ENCODE data around the gene NRXN3.

NRXN3 gene

DNA sequence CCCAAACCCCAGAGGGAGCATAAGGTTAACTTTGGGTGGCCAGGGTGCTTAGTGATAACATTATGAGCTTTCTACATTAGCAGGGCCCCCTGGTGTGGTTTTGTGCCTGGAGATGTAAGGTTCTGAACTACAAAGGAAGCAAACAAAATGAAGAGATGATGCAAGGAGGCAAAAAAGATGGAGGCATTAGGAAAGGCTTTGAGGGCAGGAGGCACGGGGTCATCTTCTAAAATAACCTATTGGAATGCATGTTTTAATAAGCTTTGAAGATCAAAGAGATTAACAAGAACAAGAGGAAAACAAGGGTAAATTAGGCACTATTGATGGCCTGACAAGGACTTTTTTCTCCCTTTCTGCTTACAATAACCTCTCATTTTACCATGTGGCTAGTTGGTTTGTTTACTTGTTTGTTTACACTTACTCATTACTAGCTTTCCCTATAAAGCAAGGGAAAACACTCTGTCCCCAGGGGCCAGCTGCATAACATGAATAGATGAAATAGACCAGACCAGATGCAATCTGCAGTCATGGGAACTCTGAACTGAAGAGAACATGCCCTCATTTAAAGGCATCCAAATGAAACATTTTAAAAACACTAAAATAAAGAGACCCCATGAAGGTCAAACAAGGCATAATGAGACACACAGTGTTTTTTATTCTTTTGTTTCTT lies 1650.8 kb downstream of the NRXN3 start:
- DNase-seq = no peak

DNA sequence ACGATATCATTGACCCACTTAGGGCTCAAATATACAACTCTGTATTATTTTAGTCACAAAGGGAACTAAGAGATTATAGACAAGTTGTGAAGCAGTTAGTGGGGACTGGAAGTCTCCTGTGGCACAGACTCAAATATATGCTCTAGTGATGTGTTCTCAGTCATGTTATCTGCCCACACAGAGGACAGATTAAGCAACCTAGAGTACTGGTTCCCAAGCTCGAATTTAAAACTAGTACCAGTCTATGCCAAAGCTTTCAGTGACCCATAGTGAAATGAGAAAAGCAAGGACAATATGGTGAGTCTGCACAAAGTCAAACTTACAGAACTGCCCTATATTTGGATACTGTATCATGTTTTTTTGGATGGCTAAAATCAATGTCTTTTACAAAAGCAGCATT lies 1651.9 kb downstream of the NRXN3 start:
- no peak for DNase-seq

DNA sequence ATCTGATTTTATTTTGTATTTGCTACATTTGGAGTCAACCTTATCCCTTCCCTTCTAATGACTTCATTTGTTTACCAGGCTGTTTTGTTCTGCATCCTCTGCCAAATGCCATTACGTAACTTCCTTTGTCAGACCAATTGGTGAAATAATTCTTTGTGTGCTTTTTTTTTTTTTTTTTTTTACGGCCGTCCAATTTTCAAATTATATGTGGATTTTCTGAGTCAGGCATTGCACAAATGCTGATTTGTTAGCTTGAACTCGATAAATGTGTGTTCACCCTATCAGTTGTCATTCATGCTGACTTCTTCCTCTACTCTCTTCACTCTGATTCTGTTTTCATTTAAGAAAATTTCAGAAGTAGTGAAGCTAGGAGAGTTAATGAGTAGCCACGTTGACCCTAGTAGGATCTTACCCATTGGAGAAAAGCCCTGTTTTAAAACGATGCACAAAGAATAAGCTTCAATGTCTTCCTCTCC lies 1654.9 kb downstream of the NRXN3 start:
- no peak for DNase-seq

DNA sequence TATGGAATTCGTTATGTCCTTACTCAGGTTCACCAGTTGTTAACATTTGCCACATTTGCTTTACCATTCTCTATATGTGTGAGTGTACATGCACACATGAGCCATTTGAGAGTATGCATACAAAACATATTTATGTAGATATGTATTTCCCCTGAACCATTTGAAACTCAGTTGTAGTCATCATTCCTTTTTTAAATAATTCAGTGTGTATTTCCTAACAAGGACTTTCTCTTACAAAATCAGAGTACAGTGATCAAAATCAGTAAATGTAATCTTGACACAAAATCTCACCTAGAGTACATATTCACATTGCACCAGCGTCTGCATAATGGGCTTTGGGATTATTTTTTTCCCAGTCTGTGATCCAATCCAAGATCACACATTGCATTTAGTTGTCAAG lies 1656.2 kb downstream of the NRXN3 start:
- no peak for DNase-seq

DNA sequence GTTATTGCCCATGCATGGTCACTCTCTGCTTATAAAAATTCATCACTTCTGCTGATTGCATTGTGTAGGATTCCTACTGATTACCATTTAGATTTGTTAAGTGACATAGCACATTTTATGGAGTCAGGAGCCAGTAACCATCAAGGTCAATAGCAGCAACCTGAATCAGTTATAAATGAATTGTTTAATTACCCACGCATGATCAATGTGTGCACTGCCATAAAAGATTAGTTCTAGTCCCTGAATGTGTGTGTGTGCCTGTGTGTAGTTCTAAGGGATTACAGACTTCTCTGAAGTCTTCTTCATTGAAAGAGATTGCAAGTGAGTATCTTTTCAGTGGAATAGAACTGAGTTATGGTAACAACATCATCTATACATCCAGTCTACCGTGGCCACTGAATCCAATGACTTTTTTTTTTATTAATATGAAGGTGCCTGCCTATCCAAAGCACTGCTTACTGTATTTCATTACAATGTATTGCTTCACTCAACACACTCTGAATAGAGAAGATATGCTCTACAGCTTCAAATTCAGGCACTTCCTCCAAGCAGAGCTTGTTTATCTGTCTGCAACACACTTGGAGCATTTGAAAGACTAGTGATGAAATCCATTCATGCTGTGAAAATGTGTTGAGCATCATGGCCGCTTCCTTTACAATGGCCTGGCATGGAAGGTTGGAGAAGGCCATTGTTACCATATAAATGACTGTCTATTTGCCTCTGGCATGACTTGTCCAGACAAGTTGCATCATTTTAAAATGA lies 1659.4 kb downstream of the NRXN3 start:
- DNase-seq = no peak

DNA sequence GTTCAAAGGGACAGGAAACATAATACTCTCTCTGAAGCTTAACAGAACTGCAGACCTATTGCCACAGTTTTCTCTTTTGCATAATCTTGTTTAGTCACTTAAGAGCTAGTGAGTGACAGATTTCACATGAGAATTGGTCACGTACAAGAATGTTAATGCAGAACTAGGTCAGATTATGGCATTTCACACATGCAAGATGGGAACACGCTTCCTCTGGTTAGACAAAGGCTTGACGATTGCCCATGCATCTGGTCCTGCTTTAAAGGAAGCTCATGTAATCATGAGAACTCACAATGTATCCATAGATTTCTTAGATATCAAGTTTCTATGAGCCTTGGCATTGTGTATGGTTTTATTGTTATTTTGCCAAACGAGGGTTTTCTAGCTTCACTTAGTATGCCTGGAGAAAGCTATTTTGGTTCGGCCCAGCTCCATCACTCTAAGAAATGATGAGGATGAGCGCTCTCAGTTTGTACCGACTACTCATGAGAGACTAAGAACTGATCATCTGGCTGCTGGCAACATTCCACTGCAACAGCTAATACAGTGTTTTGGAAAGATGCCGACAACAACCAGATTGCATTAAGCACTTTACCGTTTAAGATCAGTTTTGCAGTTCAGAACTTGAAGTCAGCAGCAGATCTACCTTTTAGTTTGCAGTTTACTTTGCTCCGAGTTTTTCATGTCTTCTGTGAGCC lies 1661.2 kb downstream of the NRXN3 start:
- DNase-seq = no peak

DNA sequence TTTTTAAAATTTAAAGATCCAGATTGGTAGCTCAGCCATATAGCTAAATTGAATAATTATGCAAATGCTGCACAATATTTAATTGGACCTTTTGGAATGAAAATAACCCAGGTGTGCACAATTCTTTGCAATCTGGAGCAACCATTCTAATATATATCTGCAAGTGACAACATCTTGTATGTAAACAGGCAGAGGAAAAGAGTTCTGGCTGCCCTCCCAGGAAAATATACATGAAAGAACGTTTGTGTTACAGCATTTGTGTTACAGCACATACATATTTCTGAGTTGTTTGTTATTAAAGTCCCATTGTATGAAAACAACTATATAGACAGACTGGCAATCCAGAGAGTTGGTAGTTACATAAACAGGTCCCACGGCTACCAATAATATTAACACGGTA lies 1663.6 kb downstream of the NRXN3 start:
- DNase-seq = no peak

DNA sequence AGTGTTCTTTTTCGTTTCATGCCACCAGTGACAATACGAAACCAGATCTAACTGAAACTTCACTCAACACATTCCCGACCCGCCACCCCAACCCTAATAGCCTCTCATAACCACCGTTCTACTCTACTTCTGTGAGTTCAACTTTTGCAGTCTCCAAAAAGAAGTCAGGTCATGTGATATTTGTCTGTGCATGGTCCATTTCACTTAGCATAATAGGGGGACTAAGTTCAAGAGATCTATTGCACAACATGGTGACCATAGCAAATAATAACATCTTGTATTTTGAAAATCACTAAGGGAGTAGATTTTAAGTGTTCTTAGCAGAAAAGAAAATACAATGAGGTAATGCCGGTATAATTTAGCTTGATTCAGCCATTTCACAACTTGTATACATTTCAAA lies 1664.7 kb downstream of the NRXN3 start:
- DNase-seq = no peak

DNA sequence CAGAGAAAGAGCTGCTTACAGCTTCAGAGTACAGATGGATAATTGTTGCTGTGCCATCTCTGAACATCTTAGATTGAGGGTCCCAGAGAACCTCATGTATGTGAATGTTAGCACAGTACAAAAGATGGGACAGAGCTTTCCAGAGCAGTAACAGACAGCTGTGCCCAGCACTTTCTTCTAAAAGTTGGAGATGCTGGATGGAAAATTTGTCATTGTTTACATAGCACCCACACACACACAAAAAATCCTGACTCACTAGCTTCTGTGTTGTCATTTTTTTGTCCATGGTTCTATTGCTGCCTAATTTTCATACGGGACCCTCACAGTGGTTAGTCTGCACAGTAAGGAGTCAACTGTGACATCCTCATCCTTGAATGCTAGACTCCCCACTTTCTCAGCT lies 1666.4 kb downstream of the NRXN3 start:
- DNase-seq = no peak

DNA sequence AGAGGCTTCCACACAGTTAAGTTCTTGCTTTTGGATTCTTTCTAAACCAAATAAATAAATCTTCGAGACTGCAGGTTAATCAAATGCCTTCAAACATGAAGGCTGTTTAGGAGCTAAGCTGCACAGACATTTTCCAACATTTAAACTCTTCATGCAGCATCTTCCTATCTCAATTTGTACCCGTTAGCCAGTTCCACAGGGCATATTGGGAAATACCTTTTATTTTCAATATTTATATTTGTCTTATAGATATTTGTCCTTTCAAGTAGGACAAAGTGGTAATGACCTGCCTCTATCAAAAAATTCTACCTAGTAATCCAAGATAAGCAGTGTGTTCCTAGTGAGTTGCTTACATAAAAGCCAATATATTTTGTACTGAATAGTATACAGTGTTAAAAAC lies 1667.5 kb downstream of the NRXN3 start:
- no peak for DNase-seq

DNA sequence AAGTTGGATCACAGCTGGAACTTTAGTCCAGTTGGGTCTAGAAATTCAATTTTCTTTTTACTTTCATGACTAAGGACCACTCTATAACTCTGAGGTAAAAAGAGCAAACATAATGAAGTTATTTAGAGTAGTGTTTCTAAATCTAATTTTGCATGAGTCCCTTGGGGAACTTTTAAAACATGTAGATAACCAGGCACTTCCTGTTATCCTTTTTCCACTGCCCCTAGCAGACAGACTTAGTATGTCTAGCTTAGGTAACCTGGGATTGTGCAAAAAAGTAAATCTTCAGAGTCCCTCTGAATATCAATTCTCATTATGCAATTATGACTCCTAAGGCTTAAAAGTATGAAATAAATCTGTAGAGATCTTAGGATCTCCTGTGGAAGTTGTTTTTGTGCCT lies 1669.9 kb downstream of the NRXN3 start:
- DNase-seq = no peak

DNA sequence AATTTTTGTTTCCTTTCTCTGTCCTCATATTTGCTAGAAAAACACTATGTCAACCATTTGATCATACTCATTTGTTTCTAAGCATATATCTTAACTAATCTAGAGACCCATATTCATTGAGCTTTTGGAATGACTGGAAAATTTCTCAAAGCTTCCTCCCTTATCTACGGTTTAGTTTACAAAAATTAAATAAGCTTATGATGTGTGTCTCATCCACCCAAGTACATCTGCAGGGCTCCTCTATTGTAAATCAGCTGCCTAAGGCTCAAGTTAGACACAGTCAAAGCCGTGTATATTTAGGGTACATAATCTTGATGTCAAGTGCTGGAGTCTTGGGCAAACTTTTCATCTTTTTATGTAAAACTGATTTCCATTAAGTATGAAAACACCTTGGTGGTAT lies 1670.7 kb downstream of the NRXN3 start:
- DNase-seq = no peak

DNA sequence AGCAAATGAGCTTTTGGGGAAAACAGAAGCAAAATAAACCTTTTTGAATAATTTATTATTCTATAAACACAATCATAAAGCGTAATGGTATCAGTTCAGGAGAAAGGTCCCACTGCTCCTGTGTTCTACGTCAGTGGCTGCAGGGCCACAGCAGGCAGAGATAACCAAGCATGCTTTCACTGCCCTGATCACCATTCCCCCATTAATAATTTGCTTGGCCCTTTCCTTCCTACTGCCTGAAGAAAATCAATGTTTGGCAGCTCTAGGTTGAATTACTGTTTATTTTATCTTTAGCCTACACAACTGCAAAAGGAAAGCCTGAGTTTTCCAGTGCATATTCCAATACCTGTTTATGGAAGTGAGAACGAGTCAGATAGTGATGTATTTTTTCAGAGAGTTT lies 1671.3 kb downstream of the NRXN3 start:
- no peak for DNase-seq

DNA sequence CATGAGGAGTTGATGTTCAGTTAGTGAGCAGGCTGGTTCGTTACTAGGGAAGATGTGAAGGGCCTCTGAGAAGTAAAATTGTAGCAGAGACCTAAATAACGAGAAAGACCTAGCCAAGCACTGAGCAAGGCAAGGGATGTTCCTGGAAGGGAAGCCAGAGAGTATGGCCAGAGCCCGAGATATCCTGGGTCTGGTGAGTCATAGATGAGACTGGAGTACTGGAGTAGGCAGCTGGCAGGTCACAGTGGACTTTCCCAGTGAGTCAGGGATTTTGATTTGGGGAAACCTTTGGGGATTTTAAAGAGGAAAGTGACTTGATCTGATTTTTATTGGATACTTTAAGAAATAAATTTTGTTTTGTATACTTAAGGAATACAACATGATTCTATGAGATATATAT lies 1672.1 kb downstream of the NRXN3 start:
- no peak for DNase-seq

DNA sequence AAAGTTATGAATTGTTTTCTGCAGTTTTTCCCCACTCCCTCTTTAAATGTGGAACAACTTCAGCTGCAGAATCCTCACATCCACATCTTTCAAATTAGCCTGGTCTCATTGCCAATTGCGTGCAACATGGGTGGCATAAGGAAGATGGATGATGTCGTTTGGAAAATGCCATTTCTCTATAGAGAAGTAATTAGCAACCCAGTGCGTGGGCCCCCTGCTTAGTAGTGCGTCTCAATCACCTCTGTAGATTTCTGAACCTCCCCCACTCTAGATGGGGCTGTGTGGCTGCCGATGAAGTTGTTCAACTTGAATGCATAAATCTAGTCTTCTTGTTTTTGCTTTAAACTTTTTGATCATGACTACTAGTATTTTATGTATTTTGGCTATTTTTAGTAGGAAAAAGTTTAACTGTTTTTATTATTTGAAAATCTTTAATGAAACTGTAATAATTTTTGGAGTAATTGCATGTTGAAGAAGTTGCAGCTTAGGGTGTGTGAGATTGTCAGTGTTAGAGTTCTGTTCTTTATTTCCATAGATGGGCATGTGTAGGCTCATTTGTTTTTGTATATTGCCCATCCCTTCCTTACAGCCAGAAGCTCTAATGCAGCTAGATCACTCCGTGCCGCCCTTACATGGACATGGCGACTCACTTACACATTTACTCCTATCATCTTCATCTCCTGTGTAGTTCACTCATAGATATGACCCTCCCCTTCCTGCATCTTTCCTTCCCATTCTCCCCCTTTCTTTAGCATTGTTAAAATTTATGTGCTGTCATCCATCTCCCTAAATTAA lies 1683.0 kb downstream of the NRXN3 start:
- no peak for DNase-seq

DNA sequence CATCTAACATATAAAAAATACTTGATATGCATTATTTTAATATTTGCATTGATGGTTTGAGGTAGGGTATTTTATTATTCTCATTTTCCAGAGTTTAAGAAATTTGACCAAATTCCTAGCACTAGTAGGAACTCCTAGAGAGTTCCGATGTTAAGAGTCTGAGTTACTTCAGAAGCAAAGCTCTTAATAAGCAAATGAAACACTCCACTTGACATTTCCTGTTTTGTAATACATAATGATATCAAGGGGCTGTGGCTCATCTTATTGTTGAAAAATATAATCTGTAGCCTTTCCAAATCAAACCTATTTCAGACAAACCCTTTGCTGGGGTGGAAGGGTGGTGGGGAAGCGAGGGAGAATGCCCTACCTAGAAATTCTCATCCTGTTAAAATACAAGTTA lies 1685.6 kb downstream of the NRXN3 start:
- DNase-seq = no peak

DNA sequence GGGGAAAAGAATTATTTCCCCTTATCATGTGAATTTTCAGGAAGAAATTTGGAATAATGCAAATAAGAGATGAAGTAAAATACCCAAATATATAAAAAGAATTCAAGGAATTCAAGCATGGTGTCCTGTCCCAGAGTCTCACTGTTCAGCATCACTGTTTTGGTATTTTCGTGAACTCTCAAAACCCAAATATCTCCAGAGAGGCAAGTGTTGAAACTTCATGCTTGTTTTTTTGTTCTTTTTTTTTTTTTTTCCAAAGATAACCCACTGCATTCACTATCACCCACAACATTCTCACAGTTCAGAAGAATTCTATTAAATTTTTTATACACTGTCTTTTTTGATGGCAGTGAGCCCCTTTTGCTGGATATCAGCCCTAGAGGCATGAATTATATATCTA lies 1686.2 kb downstream of the NRXN3 start:
- no peak for DNase-seq

DNA sequence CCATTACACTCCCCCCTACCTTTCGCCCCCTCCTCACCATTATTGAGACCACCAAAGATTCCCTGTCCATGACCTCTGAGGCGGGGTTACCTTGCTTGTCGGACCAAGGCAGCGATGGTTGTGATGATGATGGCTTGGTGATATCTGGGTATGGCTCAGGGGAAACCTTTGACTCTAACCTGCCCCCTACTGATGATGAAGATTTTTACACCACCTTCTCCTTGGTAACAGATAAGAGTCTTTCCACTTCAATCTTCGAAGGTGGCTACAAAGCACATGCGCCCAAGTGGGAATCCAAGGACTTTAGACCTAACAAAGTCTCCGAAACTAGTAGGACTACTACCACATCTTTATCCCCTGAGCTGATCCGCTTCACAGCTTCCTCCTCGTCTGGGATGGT lies 1690.9 kb downstream of the NRXN3 start:
- no peak for DNase-seq

DNA sequence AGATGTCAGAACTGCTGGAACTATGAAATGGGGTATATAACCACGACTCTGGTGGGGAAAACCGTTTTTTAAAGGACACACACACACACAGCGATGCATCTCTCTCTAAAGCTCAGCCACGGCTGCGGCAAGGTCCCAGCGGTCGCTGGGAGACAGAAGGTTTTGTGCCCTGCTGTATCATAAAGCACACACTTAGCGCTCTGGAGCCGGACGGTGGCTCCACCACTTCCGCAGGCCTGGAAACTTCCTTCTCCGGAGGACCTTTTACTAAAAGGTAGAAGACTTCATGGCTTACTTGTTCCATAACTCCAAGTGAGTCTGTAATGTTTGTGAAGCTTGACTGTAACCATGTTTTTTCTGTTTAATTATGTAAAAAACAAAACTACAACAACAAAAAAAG lies 1691.9 kb downstream of the NRXN3 start:
- no peak for DNase-seq

DNA sequence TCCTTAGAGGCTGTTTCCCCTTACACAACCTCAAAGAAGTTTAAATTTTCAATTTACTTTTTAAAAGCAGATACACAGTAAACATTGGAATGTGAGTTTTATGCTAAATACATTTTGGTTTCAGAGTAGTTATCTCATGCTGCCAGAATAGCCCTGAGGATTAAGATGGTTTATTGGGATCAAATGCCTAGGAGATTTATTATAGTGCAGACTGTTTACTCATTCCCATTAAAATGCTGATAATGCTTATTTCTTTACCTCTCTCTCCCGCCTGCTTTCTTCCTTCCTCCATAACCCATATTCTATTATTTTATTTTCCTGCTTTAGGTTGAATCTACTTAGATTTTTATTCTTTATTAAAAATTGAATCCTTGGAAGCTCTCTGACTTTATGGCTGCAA lies 1701.0 kb downstream of the NRXN3 start:
- DNase-seq = no peak

DNA sequence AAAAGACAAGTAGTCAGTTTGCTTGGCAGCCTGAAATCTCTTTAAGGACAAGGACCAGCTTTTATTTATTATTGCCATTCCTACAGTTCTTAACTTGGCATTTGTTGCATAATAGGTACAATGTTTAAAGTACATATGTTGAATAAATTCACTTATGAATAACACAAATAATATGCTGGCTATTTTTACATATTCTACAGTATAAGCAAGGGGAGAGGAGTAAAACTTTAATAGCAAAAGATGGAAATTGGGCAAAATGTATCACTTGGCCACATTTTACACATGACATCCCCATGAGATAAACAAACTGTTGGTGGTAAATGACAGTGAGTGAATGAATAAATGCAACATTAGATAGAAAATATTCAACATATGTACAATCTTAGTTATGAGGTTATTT lies 1708.1 kb downstream of the NRXN3 start:
- no peak for DNase-seq

DNA sequence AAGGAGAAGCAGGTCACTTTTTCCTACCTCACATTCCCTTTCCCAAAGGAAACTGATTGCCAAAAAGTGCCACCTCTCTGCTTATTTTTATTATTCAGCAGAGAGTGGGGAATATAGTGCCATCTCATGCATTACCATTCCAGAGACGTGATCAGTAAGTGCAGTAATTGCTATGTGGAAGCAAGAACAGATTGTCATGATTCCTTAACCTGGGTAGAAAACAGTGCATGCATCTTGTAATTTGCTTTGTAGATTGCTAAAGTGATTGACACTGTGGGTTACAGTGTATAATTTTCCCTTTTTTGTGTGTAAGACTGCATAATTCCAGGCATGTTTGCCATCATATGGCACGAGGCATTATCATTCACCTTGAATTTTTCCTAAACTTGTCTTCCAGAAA lies 1708.6 kb downstream of the NRXN3 start:
- DNase-seq = no peak

DNA sequence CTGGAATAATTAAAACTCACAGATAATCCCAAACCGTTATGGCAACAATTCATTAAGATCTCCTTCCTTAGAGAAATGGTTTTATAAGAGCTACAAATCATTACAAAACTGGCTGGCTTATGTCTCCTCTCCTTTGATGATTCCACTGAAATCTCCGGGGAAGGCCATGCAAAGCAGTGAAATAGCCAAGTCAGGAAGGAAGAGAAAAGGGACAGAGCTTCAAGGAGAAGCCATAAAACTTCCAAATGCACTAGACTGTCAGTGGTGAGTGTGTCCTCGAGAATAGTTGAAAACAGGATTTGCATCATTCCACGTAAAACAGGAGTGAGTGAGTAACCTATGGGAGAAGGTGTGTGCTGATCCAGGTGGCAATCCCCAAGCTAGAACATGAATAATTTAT lies 1711.1 kb downstream of the NRXN3 start:
- DNase-seq = no peak
